OCI-LY7 (cell line): ENCODE results near the gene NTM. TPM values are rescaled to one million over a fixed set of nuclear protein-coding genes. Genes with fewer than 3 reads are reported as not detected.
"Not testable (repeated sequence)": the region's sequence is repeated elsewhere in the genome, so short reads cannot be mapped to it uniquely, and the experiment has no call there.

Source experiments
- BruUV-seq: library from RNA; stranded (reverse); fragments of 400-500 nt; replicated peaks from 2 replicates; lab custom pipeline; 2021; lab: Mats Ljungman, UMichigan
- CTCF ChIA-PET: fragments of 300-600 bp; sonication (Branson Sonifier 250); formaldehyde crosslinking; loops from one replicate; lab custom pipeline; 2022; ENCODE audit warnings: antibody characterized with exemption; ENCODE audit not compliant: unreplicated experiment; lab: Charles Lee
- POLR2A ChIA-PET: fragments of 300-600 bp; sonication (Branson Sonifier 250); formaldehyde crosslinking; loops from one replicate; lab custom pipeline; 2022; ENCODE audit warnings: antibody characterized with exemption; lab: Charles Lee
- DNase-seq: peaks from one replicate; pipeline ENCODE4 v3.0.0-alpha.2; 2015; ENCODE audit warnings: low spot score
- H2AFZ ChIP-seq: fragments of 200-600 bp; sonication (generic), shearing (Covaris generic); 2 replicates; pipeline ENCODE4 v1.6.1; 2014; ENCODE audit warnings: mild to moderate bottlenecking, antibody characterized with exemption, low read length, moderate library complexity
- H3K27ac ChIP-seq: fragments of 200-600 bp; sonication (generic); 2 replicates; pipeline ENCODE4 v1.5.1; 2014; ENCODE audit warnings: mixed run types, low read depth, mild to moderate bottlenecking, moderate library complexity, low read length, inconsistent platforms; ENCODE audit not compliant: poor library complexity, severe bottlenecking
- H3K36me3 ChIP-seq: fragments of 200-600 bp; sonication (generic); 2 replicates; pipeline ENCODE4 v1.6.1; 2014; ENCODE audit warnings: mild to moderate bottlenecking, antibody characterized with exemption, low read length, moderate library complexity, mixed read lengths; ENCODE audit not compliant: insufficient read depth
- H3K4me1 ChIP-seq: fragments of 200-600 bp; sonication (generic); 2 replicates; pipeline ENCODE4 v1.5.1; 2014; ENCODE audit warnings: mild to moderate bottlenecking, low read length; ENCODE audit not compliant: insufficient read depth, poor library complexity, severe bottlenecking
- H3K4me2 ChIP-seq: fragments of 200-600 bp; sonication (generic); 2 replicates; pipeline ENCODE4 v1.6.1; 2014; ENCODE audit warnings: mild to moderate bottlenecking, low read length
- H3K4me3 ChIP-seq: fragments of 200-600 bp; sonication (generic); 2 replicates; pipeline ENCODE4 v1.5.1; 2014; ENCODE audit warnings: mild to moderate bottlenecking, low read depth, low read length; ENCODE audit not compliant: poor library complexity, severe bottlenecking
- H3K79me2 ChIP-seq: fragments of 200-600 bp; sonication (generic); 2 replicates; pipeline ENCODE4 v1.6.1; 2016; ENCODE audit warnings: low read depth, mild to moderate bottlenecking, low read length, moderate library complexity, mixed read lengths; ENCODE audit not compliant: insufficient read depth
- H3K9me2 ChIP-seq: fragments of 200-600 bp; sonication (generic); 2 replicates; pipeline ENCODE4 v1.6.1; 2016; ENCODE audit warnings: mild to moderate bottlenecking, low read length, mixed read lengths; ENCODE audit not compliant: insufficient read depth
- H3K9me3 ChIP-seq: fragments of 200-600 bp; sonication (generic); 2 replicates; pipeline ENCODE4 v1.6.1; 2014; ENCODE audit warnings: mild to moderate bottlenecking, mixed run types, low read length, mixed read lengths
- H4K20me1 ChIP-seq: fragments of 200-600 bp; sonication (generic); 2 replicates; pipeline ENCODE4 v1.6.1; 2014; ENCODE audit warnings: mild to moderate bottlenecking, antibody characterized with exemption, low read length, moderate library complexity, mixed read lengths; ENCODE audit not compliant: insufficient read depth
- EZH2phosphoT487 ChIP-seq: fragments of 200-600 bp; sonication (generic); IDR thresholded peaks from 2 replicates; pipeline ENCODE4 v1.6.1; 2018; ENCODE audit warnings: low read depth, borderline replicate concordance, mild to moderate bottlenecking, mixed run types, antibody characterized with exemption, low read length, moderate library complexity, mixed read lengths
- intact Hi-C: fragments of 100-400 bp; cut with micrococcal nuclease; formaldehyde crosslinking; loops from one replicate; pipeline ENCODE4 v1.10.0; 2022; ENCODE audit not compliant: unreplicated experiment
- total RNA-seq, 2 experiments: library from RNA; depleted of rRNA in 1 of 2; stranded (reverse); fragments of >200 nt in 1 of 2; shearing (Covaris generic) in 1 of 2; gene quantifications; 2 replicates each; pipeline ENCODE4 v1.2.3, GENCODE V29; 2014 to 2022
- TF ChIP-seq, protein P1 (sequence below): fragments of 200-600 bp; sonication (generic); conservative IDR thresholded peaks from 2 replicates; pipeline ENCODE4 v1.5.1; 2014; ENCODE audit warnings: mild to moderate bottlenecking, antibody characterized with exemption, low read length, moderate library complexity, mixed read lengths

The NTM gene
- total RNA-seq, 2 experiments from 2014 or later, result not detected

DNA sequence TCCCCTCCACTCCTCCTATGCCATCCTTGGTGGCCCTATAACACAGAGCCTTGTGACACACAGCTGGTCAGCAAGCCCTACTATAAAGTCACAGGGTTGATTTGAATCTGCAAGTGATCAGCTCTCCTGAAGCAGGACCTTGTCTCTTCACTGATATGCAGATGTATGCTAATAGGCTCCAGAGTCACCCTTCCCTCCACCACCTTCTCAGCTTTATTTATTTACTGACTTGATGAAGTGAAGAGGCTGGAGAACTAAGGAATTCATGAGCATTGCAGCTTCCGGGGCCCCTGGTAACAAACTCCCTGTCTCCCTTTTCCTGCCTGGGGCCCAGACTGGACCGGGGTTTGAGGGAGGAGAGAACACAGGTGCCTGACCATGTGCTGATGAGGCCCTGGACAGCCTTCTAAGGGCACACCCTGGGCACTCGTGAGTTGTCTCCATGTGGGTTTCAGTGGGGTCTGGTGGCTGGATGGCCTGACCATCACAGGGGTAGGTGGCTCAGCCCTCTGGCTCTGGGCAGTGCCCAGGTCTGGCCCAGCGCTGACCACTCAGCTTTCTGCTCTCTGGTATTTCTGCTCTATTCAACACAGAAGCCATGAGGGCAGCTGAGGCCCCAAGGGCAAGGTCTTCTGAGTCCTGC, 307.5 kb downstream of the NTM start:
- Histone ChIP-seq H3K36me3 (no peaks in the 10 kb centered on the region), H3K79me2 (no peaks in the 10 kb centered on the region), H3K9me3 (no peaks in the 10 kb centered on the region), H3K4me1 (no peaks in the 10 kb centered on the region), H2AFZ (no peak overlapping the region), H3K4me2 (no peak overlapping the region), H3K4me3 (no peak overlapping the region), H3K9me2 (no peaks in the 10 kb centered on the region), H4K20me1 (no peaks in the 10 kb centered on the region), H3K27ac (no peak overlapping the region)
- intact Hi-C loops, result no loop called here
- CTCF ChIA-PET, result no interaction called here
- DNase-seq, result no peak
- BruUV-seq, result no TSS peak
- POLR2A ChIA-PET, result no interaction called here
- TF ChIP-seq, protein P1, sequence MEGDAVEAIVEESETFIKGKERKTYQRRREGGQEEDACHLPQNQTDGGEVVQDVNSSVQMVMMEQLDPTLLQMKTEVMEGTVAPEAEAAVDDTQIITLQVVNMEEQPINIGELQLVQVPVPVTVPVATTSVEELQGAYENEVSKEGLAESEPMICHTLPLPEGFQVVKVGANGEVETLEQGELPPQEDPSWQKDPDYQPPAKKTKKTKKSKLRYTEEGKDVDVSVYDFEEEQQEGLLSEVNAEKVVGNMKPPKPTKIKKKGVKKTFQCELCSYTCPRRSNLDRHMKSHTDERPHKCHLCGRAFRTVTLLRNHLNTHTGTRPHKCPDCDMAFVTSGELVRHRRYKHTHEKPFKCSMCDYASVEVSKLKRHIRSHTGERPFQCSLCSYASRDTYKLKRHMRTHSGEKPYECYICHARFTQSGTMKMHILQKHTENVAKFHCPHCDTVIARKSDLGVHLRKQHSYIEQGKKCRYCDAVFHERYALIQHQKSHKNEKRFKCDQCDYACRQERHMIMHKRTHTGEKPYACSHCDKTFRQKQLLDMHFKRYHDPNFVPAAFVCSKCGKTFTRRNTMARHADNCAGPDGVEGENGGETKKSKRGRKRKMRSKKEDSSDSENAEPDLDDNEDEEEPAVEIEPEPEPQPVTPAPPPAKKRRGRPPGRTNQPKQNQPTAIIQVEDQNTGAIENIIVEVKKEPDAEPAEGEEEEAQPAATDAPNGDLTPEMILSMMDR, result no peak
- TF ChIP-seq EZH2phosphoT487, result no peak

DNA sequence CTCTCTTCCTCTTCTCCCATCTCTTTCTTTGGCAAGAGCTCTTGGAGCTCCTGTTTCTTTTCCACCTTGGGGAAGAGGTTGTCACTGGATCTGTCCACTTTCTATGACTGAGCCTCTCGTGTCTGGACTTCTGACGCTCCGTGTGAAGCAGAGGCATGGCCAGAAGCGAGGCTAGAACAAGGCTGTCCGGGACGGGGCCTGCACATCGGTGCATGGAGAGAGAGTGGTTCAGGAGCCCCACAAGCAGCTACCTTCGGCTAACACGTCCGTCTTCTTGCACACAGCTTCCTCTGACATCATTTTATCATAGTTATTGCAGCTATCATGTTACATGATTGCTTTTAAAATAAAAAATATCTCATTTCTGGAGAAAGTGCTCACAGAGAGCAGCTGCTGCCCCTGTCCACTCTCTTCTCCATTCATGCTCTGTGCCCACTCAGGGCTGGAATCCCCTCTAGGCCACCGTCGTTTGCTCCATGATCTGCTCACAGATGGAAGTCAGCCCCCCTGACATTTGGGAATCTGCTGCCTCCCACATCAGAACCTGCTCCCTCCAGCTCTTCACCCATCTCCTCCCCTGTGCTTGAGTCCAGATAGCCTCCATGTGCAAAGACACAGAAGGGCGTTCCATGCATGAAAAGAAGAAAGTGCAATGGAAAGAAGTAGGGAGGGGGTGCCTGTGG, 308.4 kb downstream of the NTM start:
- TF ChIP-seq, protein P1, result no peak
- no peak for TF ChIP-seq EZH2phosphoT487
- no peaks in the 10 kb centered on the region for H3K79me2 ChIP-seq
- H3K9me2 ChIP-seq, result no peaks in the 10 kb centered on the region
- H4K20me1 ChIP-seq, result no peaks in the 10 kb centered on the region
- POLR2A ChIA-PET, result no interaction called here
- H3K4me3 ChIP-seq, result no peak overlapping the region
- H3K36me3 ChIP-seq, result no peaks in the 10 kb centered on the region
- no peak overlapping the region for H2AFZ ChIP-seq
- H3K4me1 ChIP-seq, result no peaks in the 10 kb centered on the region
- BruUV-seq, result no TSS peak
- no peak for DNase-seq
- H3K9me3 ChIP-seq, result no peaks in the 10 kb centered on the region
- intact Hi-C loops, result no loop called here
- H3K4me2 ChIP-seq, result no peak overlapping the region
- CTCF ChIA-PET, result no interaction called here
- no peak overlapping the region for H3K27ac ChIP-seq

DNA sequence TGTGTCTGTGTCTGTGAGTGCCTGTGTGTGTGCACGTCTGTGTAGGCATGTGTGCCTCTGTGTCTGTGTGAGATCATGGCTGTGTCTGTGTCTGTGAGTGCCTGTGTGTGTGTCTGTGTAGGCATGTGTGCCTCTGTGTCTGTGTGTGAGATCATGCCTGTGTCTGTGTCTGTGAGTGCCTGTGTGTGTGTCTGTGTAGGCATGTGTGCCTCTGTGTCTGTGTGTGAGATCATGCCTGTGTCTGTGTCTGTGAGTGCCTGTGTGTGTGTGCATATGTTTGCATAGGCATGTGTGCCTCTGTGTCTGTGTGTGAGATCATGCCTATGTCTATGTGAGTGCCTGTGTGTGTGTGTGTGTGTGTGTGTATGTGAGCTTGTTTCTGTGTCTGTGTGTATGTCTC, 310.0 kb downstream of the NTM start:
- CTCF ChIA-PET, intact Hi-C loops, H3K79me2 ChIP-seq: not testable (repeated sequence)

More for the DNA sequence above, 310.0 kb downstream of the NTM start:
- H3K4me2 ChIP-seq, H3K9me2 ChIP-seq, BruUV-seq, DNase-seq, H3K9me3 ChIP-seq, POLR2A ChIA-PET, H4K20me1 ChIP-seq, H3K27ac ChIP-seq, H3K4me1 ChIP-seq, H3K36me3 ChIP-seq, H3K4me3 ChIP-seq, H2AFZ ChIP-seq: not testable (repeated sequence)
